Cardiac fibroblast (primary cell): Measurements from ENCODE around the gene CDK5.

Experiments
- DNase-seq, 2 donors: peaks; one replicate each; pipeline versions ENCODE4 v3.0.0 to v3.0.0-alpha.2; 2010; ENCODE audit warnings: low read depth in 2 of 2
- H3K4me3 ChIP-seq, 2 donors: replicated peaks in 1 of 2; 1 replicate in 1 of 2; 2 replicates in 1 of 2; pipeline ENCODE4 v1.5.1; 2011; ENCODE audit warnings: low read depth in 2 of 2, low read length in 2 of 2, mild to moderate bottlenecking in 2 of 2, moderate library complexity in 1 of 2
- CTCF ChIP-seq: IDR thresholded peaks from one replicate; pipeline ENCODE4 v1.5.1; 2011; ENCODE audit warnings: low read depth, mild to moderate bottlenecking, low read length, inconsistent platforms

Gene CDK5

DNA sequence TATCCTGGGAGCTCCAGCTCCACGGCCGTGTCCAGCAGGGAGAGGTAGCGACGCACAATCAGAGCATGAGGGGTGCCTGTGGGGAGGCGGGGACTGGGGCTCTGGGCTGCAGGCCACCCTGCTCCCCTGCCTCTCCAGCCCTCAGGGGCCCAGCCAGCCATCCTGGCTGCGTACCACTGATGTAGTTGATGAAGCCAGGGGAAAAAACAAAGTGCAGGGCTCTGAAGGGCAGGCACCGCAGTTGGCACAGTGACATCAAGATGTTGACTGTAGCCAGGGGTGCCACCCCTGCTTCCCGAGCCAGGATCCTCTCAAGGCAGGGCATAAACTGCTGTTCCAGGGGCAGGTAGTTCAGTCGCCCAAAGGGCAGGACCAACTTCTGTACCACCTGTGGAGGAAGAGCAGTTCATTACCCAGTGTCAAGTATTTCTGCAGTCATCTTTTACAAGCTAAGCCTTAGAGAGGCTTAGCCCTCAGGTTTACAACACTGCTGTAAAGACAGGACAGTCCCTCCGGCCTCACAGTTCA is 20.1 kb upstream of the CDK5 start:
- no peak for TF ChIP-seq CTCF
- no peak overlapping the region for H3K4me3 ChIP-seq
- DNase-seq = no peak

DNA sequence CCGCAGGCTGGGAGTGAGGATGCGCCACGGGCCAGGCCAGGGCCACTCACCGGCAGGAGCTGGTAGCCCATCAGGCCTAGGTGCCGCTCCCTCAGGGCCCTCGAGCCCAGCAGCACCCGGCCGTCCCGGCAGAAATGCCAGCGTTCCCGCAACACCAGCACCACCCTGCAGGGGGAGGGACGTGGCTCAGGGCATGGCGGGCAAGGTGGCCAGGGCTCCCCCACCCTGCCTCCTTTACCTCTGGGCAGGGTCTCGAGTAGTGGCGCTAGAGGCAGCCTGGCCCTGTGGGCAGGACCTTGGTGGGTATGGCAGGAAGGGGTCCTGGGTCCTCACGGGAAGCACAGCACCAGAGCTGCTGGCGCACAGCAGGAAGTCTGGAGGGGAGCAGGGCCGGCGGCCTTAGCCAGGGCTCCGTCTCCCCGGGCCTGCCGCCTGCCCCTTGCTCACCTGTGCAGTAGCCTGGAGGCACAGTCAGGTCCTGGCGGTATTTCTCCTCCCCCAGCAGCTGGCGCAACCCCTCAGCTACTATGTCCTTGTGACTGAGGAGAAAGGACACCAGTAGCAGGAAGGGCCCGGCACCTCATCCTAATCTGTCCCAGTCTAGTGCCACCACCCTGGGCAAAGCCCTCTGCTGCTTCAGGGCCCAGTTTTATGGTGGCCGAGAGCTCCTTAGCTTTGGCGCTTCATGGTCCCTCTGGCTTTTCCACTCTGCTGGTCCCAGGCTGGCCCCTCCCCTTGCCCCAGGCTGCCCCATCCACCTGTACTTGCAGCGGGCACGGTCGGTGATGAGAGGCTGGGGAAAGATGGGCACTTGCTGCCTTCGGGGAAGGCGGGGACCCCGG is 19.4 kb upstream of the CDK5 start:
- no peak overlapping the region for H3K4me3 ChIP-seq
- TF ChIP-seq CTCF = peak; percentile 47
- DNase-seq = peak in 1 of 2 donors; percentile 23

DNA sequence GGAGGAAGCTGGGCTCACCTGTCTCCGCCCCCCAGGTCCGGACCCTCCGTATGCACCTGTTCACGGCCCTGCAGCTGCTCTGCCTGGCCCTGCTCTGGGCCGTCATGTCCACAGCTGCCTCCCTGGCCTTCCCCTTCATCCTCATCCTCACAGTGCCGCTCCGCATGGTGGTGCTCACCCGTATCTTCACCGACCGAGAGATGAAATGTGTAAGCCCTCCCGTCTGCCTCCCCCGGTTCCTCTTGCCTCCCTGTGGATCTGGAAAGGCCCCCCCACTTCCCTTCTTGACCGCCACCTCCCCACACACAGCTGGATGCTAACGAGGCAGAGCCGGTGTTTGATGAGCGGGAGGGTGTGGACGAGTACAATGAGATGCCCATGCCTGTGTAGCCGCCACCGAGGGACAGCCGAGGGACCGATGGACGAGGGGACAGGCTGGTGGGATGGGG is 18.3 kb upstream of the CDK5 start:
- no peak for TF ChIP-seq CTCF
- no peak overlapping the region for H3K4me3 ChIP-seq
- no peak for DNase-seq

GRCh38 chr7:151075662-151075971 is 17.9 kb upstream of the CDK5 start:
- no peak overlapping the region for H3K4me3 ChIP-seq
- no peak for DNase-seq
- TF ChIP-seq CTCF = no peak

- no peak for DNase-seq
- TF ChIP-seq CTCF = no peak
- no peak overlapping the region for H3K4me3 ChIP-seq
Measured at GRCh38 chr7:151074817-151075661, 17.3 kb upstream of the CDK5 start.

DNA sequence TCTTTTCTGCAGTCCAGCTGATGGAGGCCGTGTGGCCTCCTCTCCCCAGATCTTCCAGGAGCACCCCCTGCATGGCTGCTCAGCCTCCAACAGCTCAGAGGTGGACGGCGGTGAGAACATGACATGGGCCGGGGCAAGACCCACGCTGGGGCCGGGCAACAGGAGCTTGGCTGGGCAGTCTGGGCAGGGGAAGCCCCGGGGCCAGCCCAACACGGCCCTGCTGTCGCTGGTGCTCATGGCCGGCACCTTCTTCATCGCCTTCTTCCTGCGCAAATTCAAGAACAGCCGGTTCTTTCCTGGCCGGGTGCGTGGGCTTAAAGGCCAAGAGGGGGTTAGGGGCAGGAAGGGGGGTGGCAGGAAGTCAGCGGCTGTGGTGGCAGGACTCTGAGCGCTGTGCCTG is 16.3 kb upstream of the CDK5 start:
- DNase-seq = no peak
- no peak overlapping the region for H3K4me3 ChIP-seq
- TF ChIP-seq CTCF = no peak
